ENCODE data around the gene C1QL4.
"Not testable (repeated sequence)": the region's sequence is repeated elsewhere in the genome, so short reads cannot be mapped to it uniquely, and the experiment has no call there.

C1QL4 gene

GRCh38 chr12:49332891-49333371, 4.1 kb downstream of the C1QL4 start:
- DNase-seq, result no peak

GRCh38 chr12:49332441-49332861, 4.5 kb downstream of the C1QL4 start:
- no peak for DNase-seq

- no peak for DNase-seq
Measured at GRCh38 chr12:49331380-49332222, 5.4 kb downstream of the C1QL4 start.

- DNase-seq, result no peak
Measured at GRCh38 chr12:49330631-49331379, 6.2 kb downstream of the C1QL4 start.

- DNase-seq, result no peak
Measured at GRCh38 chr12:49330032-49330619, 6.9 kb downstream of the C1QL4 start.

- no peak for DNase-seq
Measured at GRCh38 chr12:49328816-49329215, 8.2 kb downstream of the C1QL4 start.

GRCh38 chr12:49327887-49328286, 9.1 kb downstream of the C1QL4 start:
- DNase-seq, result no peak

- no peak for DNase-seq
Measured at GRCh38 chr12:49327368-49327767, 9.6 kb downstream of the C1QL4 start.

GRCh38 chr12:49325606-49326005, 11.4 kb downstream of the C1QL4 start:
- no peak for DNase-seq

- DNase-seq, result no peak
Measured at GRCh38 chr12:49323524-49324097, 13.4 kb downstream of the C1QL4 start.

GRCh38 chr12:49322708-49323523, 14.1 kb downstream of the C1QL4 start, which contains the start of gene TROAP:
Gene TROAP (plus strand): TSS chr12:49323255. CDS start chr12:49323609, 354 bp downstream.
- peak; percentile 98 for DNase-seq

- DNase-seq, result no peak
Measured at GRCh38 chr12:49322367-49322707, 14.7 kb downstream of the C1QL4 start.

- DNase-seq, result not testable (repeated sequence)
Measured at GRCh38 chr12:49320411-49321103, 16.4 kb downstream of the C1QL4 start.

GRCh38 chr12:49317118-49317517, 19.9 kb downstream of the C1QL4 start:
- DNase-seq, result not testable (repeated sequence)

GRCh38 chr12:49314811-49315210, 22.2 kb downstream of the C1QL4 start:
- no peak for DNase-seq

GRCh38 chr12:49310451-49311000, 26.5 kb downstream of the C1QL4 start:
- not testable (repeated sequence) for DNase-seq

GRCh38 chr12:49309386-49309785, 27.6 kb downstream of the C1QL4 start:
- no peak for DNase-seq

GRCh38 chr12:49305762-49306510, 31.1 kb downstream of the C1QL4 start:
- DNase-seq, result no peak

GRCh38 chr12:49304161-49304560, 32.8 kb downstream of the C1QL4 start:
- no peak for DNase-seq

GRCh38 chr12:49301760-49302159, 35.2 kb downstream of the C1QL4 start:
- DNase-seq, result no peak

GRCh38 chr12:49298160-49298559, 38.8 kb downstream of the C1QL4 start:
- no peak for DNase-seq
